GM12878 (cell line): ENCODE measurements around the gene OR2AE1.

ENCODE experiments used
- DPF2 ChIP-seq: fragments of 450-650 bp; IDR thresholded peaks from 2 replicates; pipeline ENCODE4 v1.6.1; 2017; ENCODE audit warnings: mild to moderate bottlenecking
- EZH2 ChIP-seq: IDR thresholded peaks from 2 replicates; pipeline ENCODE4 v1.6.1; 2012; ENCODE audit warnings: low read depth, mild to moderate bottlenecking, control low read depth, inconsistent platforms, low read length, borderline replicate concordance; ENCODE audit not compliant: control insufficient read depth
- KLF5 ChIP-seq: fragments of 450-650 bp; IDR thresholded peaks from 2 replicates; pipeline ENCODE4 v1.6.1; 2014; ENCODE audit warnings: mild to moderate bottlenecking; ENCODE audit not compliant: partially characterized antibody
- MYC ChIP-seq: IDR thresholded peaks from 2 replicates; pipeline ENCODE4 v1.6.1; 2011; ENCODE audit warnings: mild to moderate bottlenecking, low read length, moderate library complexity, inconsistent platforms; ENCODE audit not compliant: insufficient read depth, insufficient replicate concordance, insufficient read length, severe bottlenecking
- POLR2A ChIP-seq: IDR thresholded peaks from 2 replicates; pipeline ENCODE4 v1.6.1; 2011; ENCODE audit warnings: low read depth, mild to moderate bottlenecking, low read length
- SMAD5 ChIP-seq: IDR thresholded peaks from 2 replicates; pipeline ENCODE4 v1.6.1; 2016; ENCODE audit warnings: antibody characterized with exemption, low read depth
- TARDBP ChIP-seq: IDR thresholded peaks from 2 replicates; pipeline ENCODE4 v1.6.1; 2016; ENCODE audit warnings: borderline replicate concordance
- TF ChIP-seq, protein P1 (sequence below): fragments of 450-650 bp; IDR thresholded peaks from 2 replicates; pipeline ENCODE4 v1.6.1; 2018; ENCODE audit warnings: mild to moderate bottlenecking, low read depth, moderate library complexity; ENCODE audit not compliant: partially characterized antibody
- TF ChIP-seq, protein P2 (sequence below): IDR thresholded peaks from 2 replicates; pipeline ENCODE4 v1.6.1; 2012; ENCODE audit warnings: low read length, inconsistent platforms
- TF ChIP-seq, protein P3 (sequence below), 3 experiments: IDR thresholded peaks in 2 of 3; conservative IDR thresholded peaks in 1 of 3; 2 replicates each; pipeline ENCODE4 v1.5.1; 2011; ENCODE audit warnings: low read depth in 3 of 3, low read length in 3 of 3, mild to moderate bottlenecking in 3 of 3, control low read depth in 2 of 3, moderate library complexity in 2 of 3, inconsistent platforms in 1 of 3, mixed read lengths in 1 of 3; ENCODE audit not compliant: control insufficient read depth in 2 of 3, insufficient read depth in 1 of 3; ENCODE audit errors: extremely low read depth in 1 of 3
- TF ChIP-seq, protein P4 (sequence below): IDR thresholded peaks from 2 replicates; pipeline ENCODE4 v1.6.1; 2012; ENCODE audit warnings: mild to moderate bottlenecking, low read depth, low read length

DNA sequence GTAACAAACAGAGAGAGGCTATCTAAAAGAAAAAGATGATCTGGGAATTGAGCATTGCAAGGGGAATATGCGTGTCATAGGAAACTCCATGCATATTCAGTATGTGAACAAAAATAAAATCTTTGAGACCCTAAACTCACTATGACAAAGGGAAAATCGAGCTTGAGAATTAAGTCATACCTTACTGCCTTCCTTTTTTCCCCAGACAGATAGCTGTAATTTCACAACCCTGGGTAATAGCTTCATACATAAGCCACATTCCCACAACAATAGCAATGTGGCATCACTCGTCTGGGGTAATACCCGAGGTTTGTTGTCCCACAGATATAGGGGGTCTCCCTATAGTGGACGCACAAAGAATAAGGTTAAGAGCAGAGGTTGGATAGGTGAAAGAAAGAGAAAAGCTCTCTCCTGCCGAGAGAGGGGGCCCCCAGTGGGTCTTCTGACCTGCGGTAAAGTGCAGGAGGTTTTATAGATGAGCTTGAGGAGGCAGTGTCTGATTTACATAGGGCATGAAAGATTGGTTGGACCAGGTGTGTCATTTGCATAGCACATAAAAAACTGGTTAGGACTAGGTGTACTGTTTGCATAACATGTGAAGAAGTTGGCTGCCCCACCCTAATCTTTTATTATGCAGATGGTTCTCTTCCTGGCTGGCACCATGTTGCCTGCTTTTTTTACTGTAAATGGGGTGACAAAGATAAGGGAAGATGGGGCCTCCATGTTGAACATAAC is 37.4 kb downstream of the OR2AE1 start:
- TF ChIP-seq POLR2A (no peak), SMAD5 (no peak), DPF2 (no peak), MYC (no peak), EZH2 (no peak), TARDBP (no peak), KLF5 (no peak)
- TF ChIP-seq, protein P1, sequence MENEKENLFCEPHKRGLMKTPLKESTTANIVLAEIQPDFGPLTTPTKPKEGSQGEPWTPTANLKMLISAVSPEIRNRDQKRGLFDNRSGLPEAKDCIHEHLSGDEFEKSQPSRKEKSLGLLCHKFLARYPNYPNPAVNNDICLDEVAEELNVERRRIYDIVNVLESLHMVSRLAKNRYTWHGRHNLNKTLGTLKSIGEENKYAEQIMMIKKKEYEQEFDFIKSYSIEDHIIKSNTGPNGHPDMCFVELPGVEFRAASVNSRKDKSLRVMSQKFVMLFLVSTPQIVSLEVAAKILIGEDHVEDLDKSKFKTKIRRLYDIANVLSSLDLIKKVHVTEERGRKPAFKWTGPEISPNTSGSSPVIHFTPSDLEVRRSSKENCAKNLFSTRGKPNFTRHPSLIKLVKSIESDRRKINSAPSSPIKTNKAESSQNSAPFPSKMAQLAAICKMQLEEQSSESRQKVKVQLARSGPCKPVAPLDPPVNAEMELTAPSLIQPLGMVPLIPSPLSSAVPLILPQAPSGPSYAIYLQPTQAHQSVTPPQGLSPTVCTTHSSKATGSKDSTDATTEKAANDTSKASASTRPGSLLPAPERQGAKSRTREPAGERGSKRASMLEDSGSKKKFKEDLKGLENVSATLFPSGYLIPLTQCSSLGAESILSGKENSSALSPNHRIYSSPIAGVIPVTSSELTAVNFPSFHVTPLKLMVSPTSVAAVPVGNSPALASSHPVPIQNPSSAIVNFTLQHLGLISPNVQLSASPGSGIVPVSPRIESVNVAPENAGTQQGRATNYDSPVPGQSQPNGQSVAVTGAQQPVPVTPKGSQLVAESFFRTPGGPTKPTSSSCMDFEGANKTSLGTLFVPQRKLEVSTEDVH, result no peak
- TF ChIP-seq, protein P2, sequence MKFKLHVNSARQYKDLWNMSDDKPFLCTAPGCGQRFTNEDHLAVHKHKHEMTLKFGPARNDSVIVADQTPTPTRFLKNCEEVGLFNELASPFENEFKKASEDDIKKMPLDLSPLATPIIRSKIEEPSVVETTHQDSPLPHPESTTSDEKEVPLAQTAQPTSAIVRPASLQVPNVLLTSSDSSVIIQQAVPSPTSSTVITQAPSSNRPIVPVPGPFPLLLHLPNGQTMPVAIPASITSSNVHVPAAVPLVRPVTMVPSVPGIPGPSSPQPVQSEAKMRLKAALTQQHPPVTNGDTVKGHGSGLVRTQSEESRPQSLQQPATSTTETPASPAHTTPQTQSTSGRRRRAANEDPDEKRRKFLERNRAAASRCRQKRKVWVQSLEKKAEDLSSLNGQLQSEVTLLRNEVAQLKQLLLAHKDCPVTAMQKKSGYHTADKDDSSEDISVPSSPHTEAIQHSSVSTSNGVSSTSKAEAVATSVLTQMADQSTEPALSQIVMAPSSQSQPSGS, result no peak
- TF ChIP-seq, protein P3, sequence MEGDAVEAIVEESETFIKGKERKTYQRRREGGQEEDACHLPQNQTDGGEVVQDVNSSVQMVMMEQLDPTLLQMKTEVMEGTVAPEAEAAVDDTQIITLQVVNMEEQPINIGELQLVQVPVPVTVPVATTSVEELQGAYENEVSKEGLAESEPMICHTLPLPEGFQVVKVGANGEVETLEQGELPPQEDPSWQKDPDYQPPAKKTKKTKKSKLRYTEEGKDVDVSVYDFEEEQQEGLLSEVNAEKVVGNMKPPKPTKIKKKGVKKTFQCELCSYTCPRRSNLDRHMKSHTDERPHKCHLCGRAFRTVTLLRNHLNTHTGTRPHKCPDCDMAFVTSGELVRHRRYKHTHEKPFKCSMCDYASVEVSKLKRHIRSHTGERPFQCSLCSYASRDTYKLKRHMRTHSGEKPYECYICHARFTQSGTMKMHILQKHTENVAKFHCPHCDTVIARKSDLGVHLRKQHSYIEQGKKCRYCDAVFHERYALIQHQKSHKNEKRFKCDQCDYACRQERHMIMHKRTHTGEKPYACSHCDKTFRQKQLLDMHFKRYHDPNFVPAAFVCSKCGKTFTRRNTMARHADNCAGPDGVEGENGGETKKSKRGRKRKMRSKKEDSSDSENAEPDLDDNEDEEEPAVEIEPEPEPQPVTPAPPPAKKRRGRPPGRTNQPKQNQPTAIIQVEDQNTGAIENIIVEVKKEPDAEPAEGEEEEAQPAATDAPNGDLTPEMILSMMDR (IDR thresholded peaks at IDR 0.05 in 2 of 3, conservative IDR thresholded peaks at IDR 0.05 in 1 of 3; ENCODE audit: control insufficient read depth in 2 of 3, extremely low read depth in 1 of 3, insufficient read depth in 1 of 3, low read depth in 3 of 3, low read length in 3 of 3), result no peak
- TF ChIP-seq, protein P4, sequence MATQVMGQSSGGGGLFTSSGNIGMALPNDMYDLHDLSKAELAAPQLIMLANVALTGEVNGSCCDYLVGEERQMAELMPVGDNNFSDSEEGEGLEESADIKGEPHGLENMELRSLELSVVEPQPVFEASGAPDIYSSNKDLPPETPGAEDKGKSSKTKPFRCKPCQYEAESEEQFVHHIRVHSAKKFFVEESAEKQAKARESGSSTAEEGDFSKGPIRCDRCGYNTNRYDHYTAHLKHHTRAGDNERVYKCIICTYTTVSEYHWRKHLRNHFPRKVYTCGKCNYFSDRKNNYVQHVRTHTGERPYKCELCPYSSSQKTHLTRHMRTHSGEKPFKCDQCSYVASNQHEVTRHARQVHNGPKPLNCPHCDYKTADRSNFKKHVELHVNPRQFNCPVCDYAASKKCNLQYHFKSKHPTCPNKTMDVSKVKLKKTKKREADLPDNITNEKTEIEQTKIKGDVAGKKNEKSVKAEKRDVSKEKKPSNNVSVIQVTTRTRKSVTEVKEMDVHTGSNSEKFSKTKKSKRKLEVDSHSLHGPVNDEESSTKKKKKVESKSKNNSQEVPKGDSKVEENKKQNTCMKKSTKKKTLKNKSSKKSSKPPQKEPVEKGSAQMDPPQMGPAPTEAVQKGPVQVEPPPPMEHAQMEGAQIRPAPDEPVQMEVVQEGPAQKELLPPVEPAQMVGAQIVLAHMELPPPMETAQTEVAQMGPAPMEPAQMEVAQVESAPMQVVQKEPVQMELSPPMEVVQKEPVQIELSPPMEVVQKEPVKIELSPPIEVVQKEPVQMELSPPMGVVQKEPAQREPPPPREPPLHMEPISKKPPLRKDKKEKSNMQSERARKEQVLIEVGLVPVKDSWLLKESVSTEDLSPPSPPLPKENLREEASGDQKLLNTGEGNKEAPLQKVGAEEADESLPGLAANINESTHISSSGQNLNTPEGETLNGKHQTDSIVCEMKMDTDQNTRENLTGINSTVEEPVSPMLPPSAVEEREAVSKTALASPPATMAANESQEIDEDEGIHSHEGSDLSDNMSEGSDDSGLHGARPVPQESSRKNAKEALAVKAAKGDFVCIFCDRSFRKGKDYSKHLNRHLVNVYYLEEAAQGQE, result no peak
